PC-9 (cell line): ENCODE data around the gene ATP6V1G2. TPM values are rescaled to one million over a fixed set of nuclear protein-coding genes. Genes with fewer than 3 reads are reported as not detected.

ENCODE experiments used
- BruUV-seq: library from RNA; stranded (reverse); fragments of 400-500 nt; replicated peaks from 2 replicates; lab custom pipeline; 2021; lab: Mats Ljungman, UMichigan
- CTCF ChIA-PET: fragments of 300-600 bp; sonication (Branson Sonifier 250); formaldehyde crosslinking; loops from one replicate; lab custom pipeline; 2022; ENCODE audit warnings: antibody characterized with exemption; lab: Charles Lee
- POLR2A ChIA-PET: fragments of 300-600 bp; sonication (Branson Sonifier 250); formaldehyde crosslinking; loops from one replicate; lab custom pipeline; 2022; ENCODE audit warnings: antibody characterized with exemption; ENCODE audit not compliant: unreplicated experiment; lab: Charles Lee
- DNase-seq, 2 experiments: peaks; one replicate each; pipeline versions ENCODE4 v3.0.0 to v3.0.0-alpha.2; 2015 to 2022; ENCODE audit warnings: mixed read lengths in 1 of 2
- H2AFZ ChIP-seq: fragments of 200-600 bp; sonication (generic); 2 replicates; pipeline ENCODE4 v1.8.1; 2017; ENCODE audit warnings: antibody characterized with exemption
- H3F3A ChIP-seq: fragments of 200-600 bp; sonication (generic); 2 replicates; pipeline ENCODE4 v1.8.1; 2017; ENCODE audit warnings: antibody characterized with exemption, mild to moderate bottlenecking, low read depth; ENCODE audit not compliant: insufficient read depth
- H3K27ac ChIP-seq: fragments of 200-600 bp; sonication (generic); 2 replicates; pipeline ENCODE4 v1.6.1; 2016; ENCODE audit warnings: mixed run types
- H3K27me3 ChIP-seq: fragments of 200-600 bp; sonication (generic); 2 replicates; pipeline ENCODE4 v1.6.1; 2016; ENCODE audit warnings: low read depth, mixed run types; ENCODE audit not compliant: insufficient read depth
- H3K36me3 ChIP-seq: fragments of 200-600 bp; sonication (generic); 2 replicates; pipeline ENCODE4 v1.6.1; 2016; ENCODE audit warnings: low read depth, mixed run types
- H3K4me1 ChIP-seq: fragments of 200-600 bp; sonication (generic); replicated peaks from 2 replicates; pipeline ENCODE4 v1.6.1; 2016; ENCODE audit warnings: mixed run types; ENCODE audit not compliant: insufficient read depth
- H3K4me2 ChIP-seq: fragments of 200-600 bp; sonication (generic); 2 replicates; pipeline ENCODE4 v1.6.1; 2017; ENCODE audit warnings: mixed run types
- H3K4me3 ChIP-seq: fragments of 200-600 bp; sonication (generic); 2 replicates; pipeline ENCODE4 v1.6.1; 2016; ENCODE audit warnings: mixed run types
- H3K79me2 ChIP-seq: fragments of 200-600 bp; sonication (generic); 2 replicates; pipeline ENCODE4 v1.6.1; 2017; ENCODE audit warnings: low read depth, mixed run types
- H3K9me2 ChIP-seq: fragments of 200-600 bp; sonication (generic); 2 replicates; pipeline ENCODE4 v1.8.1; 2017; ENCODE audit warnings: mild to moderate bottlenecking; ENCODE audit not compliant: insufficient read depth
- H3K9me3 ChIP-seq: fragments of 200-600 bp; sonication (generic); 2 replicates; pipeline ENCODE4 v1.8.1; 2016; ENCODE audit warnings: low read depth; ENCODE audit not compliant: insufficient read depth
- H4K20me1 ChIP-seq: fragments of 200-600 bp; sonication (generic); 2 replicates; pipeline ENCODE4 v1.8.1; 2017; ENCODE audit not compliant: insufficient read depth
- CTCF ChIP-seq: fragments of 200-600 bp; sonication (generic); conservative IDR thresholded peaks from 2 replicates; pipeline ENCODE4 v1.6.1; 2017; ENCODE audit warnings: mixed run types, antibody characterized with exemption, mild to moderate bottlenecking, moderate library complexity
- EZH2 ChIP-seq: fragments of 200-600 bp; sonication (generic); IDR thresholded peaks from 2 replicates; pipeline ENCODE4 v1.8.0; 2017; ENCODE audit warnings: antibody characterized with exemption, low read depth
- intact Hi-C: fragments of 100-400 bp; cut with micrococcal nuclease; formaldehyde crosslinking; loops from one replicate; pipeline ENCODE4 v1.10.0; 2022; ENCODE audit not compliant: unreplicated experiment
- total RNA-seq: library from RNA; stranded (reverse); gene quantifications from 2 replicates; pipeline ENCODE4 v1.2.3, GENCODE V29; 2021

The ATP6V1G2 gene
- total RNA-seq, 1 experiment from 2014 or later, result 1.8 TPM

GRCh38 chr6:31577579-31577966, 31.2 kb upstream of the ATP6V1G2 start:
- Histone ChIP-seq H3K36me3 (no peaks in the 10 kb centered on the region), H3K27ac (no peak overlapping the region), H4K20me1 (no peaks in the 10 kb centered on the region), H3K27me3 (0 out of 2 replicates have a peak, but pooled peaks cover 5% of the 10 kb centered on the region), H3K4me1 (0 out of 2 replicates have a peak, but pooled peaks cover 5% of the 10 kb centered on the region), H3K9me3 (no peaks in the 10 kb centered on the region), H3F3A (peaks cover 5% of the 10 kb centered on the region; the same call in 1 of the 2 replicates), H2AFZ (no peak overlapping the region), H3K9me2 (no peaks in the 10 kb centered on the region), H3K4me2 (no peak overlapping the region), H3K4me3 (no peak overlapping the region), H3K79me2 (no peaks in the 10 kb centered on the region)
- CTCF ChIA-PET, result interaction anchor here (0.5 to 0.6 kb wide), 2 partner anchors 24 kb away, joined by 3 to 4 read pairs; no protein-coding TSS in a partner anchor
- POLR2A ChIA-PET, result no interaction called here
- no peak for DNase-seq
- no TSS peak for BruUV-seq
- intact Hi-C loops, result no loop called here
- TF ChIP-seq EZH2 (no peak), CTCF (no peak)

GRCh38 chr6:31576897-31577578, 30.6 kb upstream of the ATP6V1G2 start:
- no peak overlapping the region for H3K27ac ChIP-seq
- ChIA-PET POLR2A (no interaction called here), CTCF (interaction anchor here (0.5 to 1.5 kb wide), 4 partner anchors 19 to 589 kb away, joined by 3 to 7 read pairs (median 4); no protein-coding TSS in a partner anchor)
- H3K36me3 ChIP-seq, result no peaks in the 10 kb centered on the region
- H3K9me2 ChIP-seq, result no peaks in the 10 kb centered on the region
- intact Hi-C loops, result no loop called here
- H3K4me2 ChIP-seq, result no peak overlapping the region
- H3K9me3 ChIP-seq, result no peaks in the 10 kb centered on the region
- H3K4me3 ChIP-seq, result no peak overlapping the region
- BruUV-seq, result no TSS peak
- H3K4me1 ChIP-seq, result 0 out of 2 replicates have a peak, but pooled peaks cover 5% of the 10 kb centered on the region
- DNase-seq, result no peak
- H3K79me2 ChIP-seq, result no peaks in the 10 kb centered on the region
- H3K27me3 ChIP-seq, result 0 out of 2 replicates have a peak, but pooled peaks cover 5% of the 10 kb centered on the region
- no peak overlapping the region for H2AFZ ChIP-seq
- H3F3A ChIP-seq, result peaks cover 5% of the 10 kb centered on the region; the same call in 1 of the 2 replicates
- no peaks in the 10 kb centered on the region for H4K20me1 ChIP-seq
- TF ChIP-seq EZH2, result no peak
- TF ChIP-seq CTCF, result no peak

- DNase-seq, result no peak
- H3F3A ChIP-seq, result peaks cover 5% of the 10 kb centered on the region; the same call in 1 of the 2 replicates
- intact Hi-C loops, result no loop called here
- BruUV-seq, result no TSS peak
- H3K36me3 ChIP-seq, result no peaks in the 10 kb centered on the region
- ChIA-PET CTCF (interaction anchor here (1.5 kb wide), 1 partner anchor 20 kb away, joined by 3 read pairs; no protein-coding TSS in a partner anchor), POLR2A (no interaction called here)
- no peak overlapping the region for H3K4me3 ChIP-seq
- H2AFZ ChIP-seq, result no peak overlapping the region
- H3K4me2 ChIP-seq, result no peak overlapping the region
- no peaks in the 10 kb centered on the region for H3K9me3 ChIP-seq
- TF ChIP-seq EZH2 (no peak), CTCF (no peak)
- H3K27me3 ChIP-seq, result 0 out of 2 replicates have a peak, but pooled peaks cover 5% of the 10 kb centered on the region
- H3K27ac ChIP-seq, result no peak overlapping the region
- H3K79me2 ChIP-seq, result no peaks in the 10 kb centered on the region
- H3K4me1 ChIP-seq, result 0 out of 2 replicates have a peak, but pooled peaks cover 5% of the 10 kb centered on the region
- no peaks in the 10 kb centered on the region for H4K20me1 ChIP-seq
- no peaks in the 10 kb centered on the region for H3K9me2 ChIP-seq
These were observed 29.7 kb upstream of the ATP6V1G2 start for GRCh38 chr6:31575952-31576685.
